Heart left ventricle (tissue), 13 donors: ENCODE data around the gene MTHFR.

Experiments used
- CTCF ChIP-seq, 12 donors: fragments of 200-600 bp; sonication (generic) in 4 of 12; IDR thresholded peaks; one replicate each; pipeline versions ENCODE4 v1.5.0 to v1.8.0; 2018 to 2022; ENCODE audit warnings: antibody characterized with exemption in 12 of 12, mild to moderate bottlenecking in 5 of 12
- POLR2A ChIP-seq, 2 donors: fragments of 450-650 bp; IDR thresholded peaks; one replicate each; pipeline ENCODE4 v1.6.1; 2017; ENCODE audit warnings: antibody characterized with exemption in 2 of 2, mild to moderate bottlenecking in 2 of 2, moderate library complexity in 2 of 2
- donor health status: ischemic (EF 13 %, LVEDD 7.1; RV severe dilation, severe dysfunction).
- donor health status: DM: no; HTN: yes; CAD: no.
- donor health status: DM: no; HTN: no; CAD: no.
- donor health status: ischemic (EF 25% LVEDD 6.9; RV normal size, moderate dysfunction).
- donor health status: ischemic (EF 25% LVEDD 5.7; RV mildly dilated, moderate dysfunction).
- donor health status: ischemic (EF 35%, LVEDD 5.7; RV mildly dilated, moderate dysfunction).
- donor health status: nonischemic (EF 11% LVEDD 7.7; RV severe dilation, severe dysfunction).
- donor health status: DM: yes; HTN: yes; CAD: no.
- donor health status: PGD.
- donor health status: ischemic (EF 29% LVEDD 5.4; RV normal size, mild dysfunction).
- donor health status: nonischemic (EF 23%, LVEDD 6.1; RV moderate dilation, normal function).

- TF ChIP-seq POLR2A (IDR thresholded peaks at IDR 0.05), result no peak
- TF ChIP-seq CTCF (IDR thresholded peaks at IDR 0.05), result no peak
Measured at GRCh38 chr1:11779715-11780379, 25.9 kb downstream of the MTHFR start.
